Psoas muscle (tissue), 8 donors: ENCODE results near the gene EIF2AK3. TPM values are rescaled to one million over a fixed set of nuclear protein-coding genes. Genes with fewer than 3 reads are reported as not detected.

Experiments used
- ATAC-seq, 4 donors: fragments of 200-7000 bp; cut with Tn5 transposase; one replicate each; pipeline ENCODE4 v1.9.1; 2020; ENCODE audit warnings: moderate library complexity in 3 of 4, mild to moderate bottlenecking in 2 of 4
- DNase-seq, 2 donors: peaks; one replicate each; pipeline ENCODE4 v3.0.0-alpha.2; 2020
- H3K27ac ChIP-seq: fragments of 200-600 bp; one replicate; pipeline ENCODE4 v1.8.0; 2022
- H3K27me3 ChIP-seq, 3 donors: fragments of 200-600 bp in 1 of 3; one replicate each; pipeline versions ENCODE4 v1.6.1 to v1.8.0; 2013 to 2022; ENCODE audit warnings: low read length in 2 of 3, mild to moderate bottlenecking in 2 of 3, moderate library complexity in 1 of 3; ENCODE audit not compliant: insufficient read depth in 3 of 3
- H3K36me3 ChIP-seq, 2 donors: fragments of 200-600 bp in 1 of 2; one replicate each; pipeline versions ENCODE4 v1.6.1 to v1.8.0; 2013 to 2022; ENCODE audit warnings: low read depth in 1 of 2, mild to moderate bottlenecking in 1 of 2, moderate library complexity in 1 of 2; ENCODE audit not compliant: insufficient read depth in 1 of 2
- H3K4me1 ChIP-seq: fragments of 200-600 bp; one replicate; pipeline ENCODE4 v1.8.0; 2022
- H3K4me3 ChIP-seq: fragments of 200-600 bp; one replicate; pipeline ENCODE4 v1.8.0; 2022; ENCODE audit warnings: mild to moderate bottlenecking
- H3K9me3 ChIP-seq: fragments of 200-600 bp; one replicate; pipeline ENCODE4 v1.8.0; 2022
- CTCF ChIP-seq: fragments of 200-600 bp; IDR thresholded peaks from one replicate; pipeline ENCODE4 v1.8.0; 2022; ENCODE audit warnings: antibody characterized with exemption
- WGBS, 3 donors: extraction: QIAGEN DNeasy Blood & Tissue Kit; methylation state at CpG; one replicate each; pipeline versions ENCODE4 v1.1.6 to v1.1.7; 2013; 5-methylcytosine and 5-hydroxymethylcytosine counted together
- intact Hi-C, 2 donors: fragments of 100-400 bp; cut with DNase I; formaldehyde crosslinking; loops; one replicate each; pipeline versions ENCODE4 v1.11.0 to v1.14.2; 2022
- polyA plus RNA-seq, 3 donors: library from polyadenylated mRNA; stranded (reverse); fragments of 200-250 nt; gene quantifications; one replicate each; pipeline ENCODE4 v1.2.3, GENCODE V29; 2013
- total RNA-seq, 4 donors: library from RNA; stranded (reverse); fragmentation: NEBNext Ultra II Directional in 2 of 4; extraction: Animal tissue kit (Norgen Biotek cat#: 25700) in 2 of 4; gene quantifications; one replicate each; pipeline versions ENCODE4 v1.2.1 to v1.2.4, GENCODE V29; 2021 to 2023
- donor health status: healthy with polysubstance abuse.
- donor health status: DM: no; HTN: no; CAD: no; lungs with moderate emphysema.
- donor health status: Bipolar disorder and iron deficiency.
- donor health status: healthy.
- donor health status: DM: yes; HTN: yes; CAD: no.
- donor health status: DM: no; HTN: no; CAD: no.
- donor health status: DM: no; HTN: no; CAD: no.
- donor health status: DM: yes; HTN: yes; CAD: no.

Gene EIF2AK3
- total and polyA plus RNA-seq, 7 donors, result 2.1 to 9.6 (median 7.6) TPM

- DNase-seq, result no peak
- Histone ChIP-seq H3K27ac (peak overlapping the region; percentile 6), H3K36me3 (no peaks in the 10 kb centered on the region), H3K9me3 (no peaks in the 10 kb centered on the region), H3K4me3 (no peak overlapping the region), H3K4me1 (peaks cover 43% of the 10 kb centered on the region), H3K27me3 (no peaks in the 10 kb centered on the region)
- ATAC-seq, result no peak
- no peak for TF ChIP-seq CTCF
- intact Hi-C loops, result no loop called here
- WGBS, 3 donors, result 85% methylated on average over 4 of the region's 4 CpGs
These were observed 25.2 kb downstream of the EIF2AK3 start for GRCh38 chr2:88602022-88602421.

- no peak for TF ChIP-seq CTCF
- Histone ChIP-seq H3K36me3 (no peaks in the 10 kb centered on the region), H3K4me3 (no peak overlapping the region), H3K27me3 (no peaks in the 10 kb centered on the region), H3K27ac (peak overlapping the region; percentile 81), H3K9me3 (no peaks in the 10 kb centered on the region), H3K4me1 (peaks cover 43% of the 10 kb centered on the region)
- WGBS, 3 donors, result 76 to 84% (median 83%) methylated on average over 2 of the region's 2 CpGs
- ATAC-seq (no peak), DNase-seq (no peak)
- intact Hi-C loops, result no loop called here
These were observed 26.0 kb downstream of the EIF2AK3 start for GRCh38 chr2:88601286-88601685.

DNA sequence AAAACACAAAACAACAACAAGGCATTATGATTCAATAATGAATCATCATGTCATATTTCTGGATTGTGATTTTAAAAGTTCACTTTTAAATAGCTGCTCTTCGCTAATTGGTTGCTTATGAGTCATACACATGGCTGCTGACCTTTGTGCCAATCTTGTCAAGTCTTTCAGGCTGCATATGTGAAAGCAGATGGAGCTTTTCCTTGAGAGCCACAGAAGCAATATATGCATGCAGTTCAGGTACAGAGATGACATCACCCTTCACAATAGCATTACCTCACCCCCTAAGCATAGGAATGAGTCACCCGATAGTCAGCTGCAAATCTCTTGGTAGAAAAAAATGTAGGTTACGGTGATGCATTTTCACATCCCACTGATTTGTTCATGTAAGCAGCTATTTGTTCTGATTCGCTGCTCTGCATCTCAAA is 27.2 kb downstream of the EIF2AK3 start:
- TF ChIP-seq CTCF, result no peak
- H3K4me1 ChIP-seq, result peaks cover 43% of the 10 kb centered on the region
- DNase-seq, result no peak
- peak; percentile 91 to 97 (median 94) for ATAC-seq
- H3K27me3 ChIP-seq, result no peaks in the 10 kb centered on the region
- no peaks in the 10 kb centered on the region for H3K36me3 ChIP-seq
- intact Hi-C loops, result no loop called here
- peaks cover 6% of the 10 kb centered on the region for H3K9me3 ChIP-seq
- 11 to 17% (median 13%) methylated on average over 4 of the region's 4 CpGs for WGBS, 3 donors
- peak overlapping the region; percentile 81 for H3K27ac ChIP-seq
- peak overlapping the region; percentile 22 for H3K4me3 ChIP-seq

GRCh38 chr2:88599527-88599926 is 27.7 kb downstream of the EIF2AK3 start:
- Histone ChIP-seq H3K4me3 (peak overlapping the region; percentile 22), H3K27ac (peak overlapping the region; percentile 81), H3K27me3 (no peaks in the 10 kb centered on the region), H3K4me1 (peaks cover 43% of the 10 kb centered on the region), H3K9me3 (peaks cover 6% of the 10 kb centered on the region), H3K36me3 (peaks cover 0 to 2% of the 10 kb centered on the region in 2 donors)
- WGBS, 3 donors, result 55 to 75% (median 57%) methylated on average over 2 of the region's 2 CpGs
- ATAC-seq (peak in 1 of 4 donors; percentile 18), DNase-seq (no peak)
- intact Hi-C loops, result no loop called here
- TF ChIP-seq CTCF, result no peak

- no peak for ATAC-seq
- Histone ChIP-seq H3K9me3 (peaks cover 6% of the 10 kb centered on the region), H3K36me3 (peaks cover 0 to 25% of the 10 kb centered on the region in 2 donors), H3K4me3 (no peak overlapping the region), H3K4me1 (peaks cover 33% of the 10 kb centered on the region), H3K27me3 (no peaks in the 10 kb centered on the region), H3K27ac (no peak overlapping the region)
- intact Hi-C loops, result no loop called here
- TF ChIP-seq CTCF, result no peak
- no peak for DNase-seq
These were observed 30.1 kb downstream of the EIF2AK3 start for GRCh38 chr2:88597168-88597567.
